Gastroesophageal sphincter (tissue), 4 donors: ENCODE measurements around the gene SEL1L. TPM values are rescaled to one million over a fixed set of nuclear protein-coding genes. Genes with fewer than 3 reads are reported as not detected.
"Not testable (repeated sequence)": the region's sequence is repeated elsewhere in the genome, so short reads cannot be mapped to it uniquely, and the experiment has no call there.

Source experiments
- ATAC-seq: fragments of 150-250 bp; one replicate; pipeline ENCODE4 v1.9.1; 2016; ENCODE audit warnings: mild to moderate bottlenecking, moderate library complexity
- H3K27ac ChIP-seq, 4 donors: fragments of 200-600 bp; sonication (generic) in 3 of 4; 1 replicate in 3 of 4; 2 replicates in 1 of 4; pipeline ENCODE4 v1.5.1; 2016 to 2019
- H3K27me3 ChIP-seq: fragments of 200-600 bp; sonication (generic); one replicate; pipeline ENCODE4 v1.5.1; 2019
- H3K36me3 ChIP-seq, 2 donors: fragments of 200-600 bp; sonication (generic); one replicate each; pipeline ENCODE4 v1.5.1; 2019; ENCODE audit warnings: control low read depth in 1 of 2
- H3K4me1 ChIP-seq, 3 donors: fragments of 200-600 bp; sonication (generic); 1 replicate in 2 of 3; 2 replicates in 1 of 3; pipeline ENCODE4 v1.5.1; 2016 to 2019; ENCODE audit warnings: control low read depth in 2 of 3
- H3K4me3 ChIP-seq, 2 donors: fragments of 200-600 bp; sonication (generic); one replicate each; pipeline ENCODE4 v1.5.1; 2019; ENCODE audit warnings: mild to moderate bottlenecking in 1 of 2, moderate library complexity in 1 of 2
- H3K9me3 ChIP-seq, 3 donors: fragments of 200-600 bp; sonication (generic); one replicate each; pipeline ENCODE4 v1.5.1; 2017 to 2019; ENCODE audit warnings: control low read depth in 2 of 3
- CTCF ChIP-seq, 4 experiments: fragments of 200-600 bp in 2 of 4; fragments of 450-650 bp in 2 of 4; sonication (generic) in 1 of 4; IDR thresholded peaks; one replicate each; pipeline ENCODE4 v1.5.1; 2017 to 2019; ENCODE audit warnings: antibody characterized with exemption in 4 of 4, mild to moderate bottlenecking in 2 of 4, moderate library complexity in 2 of 4
- EP300 ChIP-seq: sonication (generic); formaldehyde crosslinking; IDR thresholded peaks from one replicate; pipeline ENCODE4 v1.6.1; 2017; ENCODE audit warnings: antibody characterized with exemption, mild to moderate bottlenecking
- POLR2A ChIP-seq, 2 donors: fragments of 450-650 bp; IDR thresholded peaks; one replicate each; pipeline ENCODE4 v1.6.1; 2017; ENCODE audit warnings: antibody characterized with exemption in 2 of 2, mild to moderate bottlenecking in 2 of 2, moderate library complexity in 1 of 2
- POLR2AphosphoS5 ChIP-seq: sonication (generic); formaldehyde crosslinking; IDR thresholded peaks from one replicate; pipeline ENCODE4 v1.6.1; 2017; ENCODE audit warnings: antibody characterized with exemption
- WGBS, 2 donors: methylation state at CpG; one replicate each; pipeline ENCODE4 v1.1.5; 2018; ENCODE audit warnings: low coverage in 1 of 2; 5-methylcytosine and 5-hydroxymethylcytosine counted together
- total RNA-seq, 4 donors: library from RNA; depleted of rRNA; stranded (reverse); fragments of >200 nt; gene quantifications; one replicate each; pipeline ENCODE4 v1.1.0, GENCODE V29; 2016

The SEL1L gene
- total RNA-seq, 4 donors from 2014 or later, result 53.7 to 82.8 (median 71.6) TPM

- no peak for ATAC-seq
- H3K4me1 ChIP-seq, result peaks cover 0 to 21% (median 14%) of the 10 kb centered on the region in 3 donors
- H3K4me3 ChIP-seq, result no peak overlapping the region
- H3K27ac ChIP-seq, result no peak overlapping the region
- WGBS, 2 donors, result 48 to 52% methylated on average over 2 to 3 of the region's 4 CpGs
- no peaks in the 10 kb centered on the region for H3K9me3 ChIP-seq
- TF ChIP-seq CTCF (IDR thresholded peaks at IDR 0.05) (no peak), POLR2A (IDR thresholded peaks at IDR 0.05) (no peak), POLR2AphosphoS5 (no peak), EP300 (no peak)
- no peaks in the 10 kb centered on the region for H3K36me3 ChIP-seq
- peaks cover 91% of the 10 kb centered on the region for H3K27me3 ChIP-seq
These were observed 99.4 kb downstream of the SEL1L start for GRCh38 chr14:81434230-81434629.

DNA sequence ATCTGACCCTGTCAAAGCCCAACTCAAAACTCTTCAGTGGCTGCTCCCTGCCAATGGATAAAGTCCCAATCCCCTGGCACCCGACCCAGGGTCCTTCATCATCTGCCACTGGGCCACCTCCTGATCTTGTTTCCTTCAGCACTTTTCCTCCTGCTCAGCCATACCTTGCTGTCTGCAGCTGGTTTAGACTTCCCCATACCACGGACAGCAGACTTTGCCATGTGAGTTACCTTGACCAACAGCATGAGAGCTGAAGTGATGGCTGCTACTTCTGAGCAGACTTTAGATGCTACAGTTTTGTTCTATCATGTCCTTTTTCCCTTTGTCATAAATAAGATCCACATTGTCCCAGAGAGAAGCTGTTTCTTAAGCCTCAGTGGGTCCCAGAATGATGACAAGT, 100.3 kb downstream of the SEL1L start:
- no peaks in the 10 kb centered on the region for H3K36me3 ChIP-seq
- TF ChIP-seq POLR2AphosphoS5, result no peak
- no peak for TF ChIP-seq EP300
- TF ChIP-seq CTCF (IDR thresholded peaks at IDR 0.05), result no peak
- TF ChIP-seq POLR2A (IDR thresholded peaks at IDR 0.05), result no peak
- ATAC-seq, result no peak
- H3K4me3 ChIP-seq, result no peak overlapping the region
- WGBS, 2 donors, result 71 to 75% methylated on average over 1 of the region's 2 CpGs
- no peaks in the 10 kb centered on the region for H3K9me3 ChIP-seq
- peaks cover 90% of the 10 kb centered on the region for H3K27me3 ChIP-seq
- H3K4me1 ChIP-seq, result peaks cover 0 to 21% (median 14%) of the 10 kb centered on the region in 3 donors
- no peak overlapping the region for H3K27ac ChIP-seq

- H3K9me3 ChIP-seq, result no peaks in the 10 kb centered on the region
- no peak for ATAC-seq
- H3K4me1 ChIP-seq, result peaks cover 0 to 28% (median 14%) of the 10 kb centered on the region in 3 donors
- H3K36me3 ChIP-seq, result no peaks in the 10 kb centered on the region
- no peak for TF ChIP-seq POLR2A (IDR thresholded peaks at IDR 0.05)
- TF ChIP-seq POLR2AphosphoS5, result no peak
- no peak for TF ChIP-seq EP300
- no peak for TF ChIP-seq CTCF (IDR thresholded peaks at IDR 0.05)
- no peak overlapping the region for H3K4me3 ChIP-seq
- H3K27me3 ChIP-seq, result peaks cover 90% of the 10 kb centered on the region
- H3K27ac ChIP-seq, result no peak overlapping the region
- 56 to 72% methylated on average over 2 to 3 of the region's 3 CpGs for WGBS, 2 donors
These were observed 101.4 kb downstream of the SEL1L start for GRCh38 chr14:81432219-81432661.

- no peak for ATAC-seq
- no peak for TF ChIP-seq POLR2AphosphoS5
- no peak for TF ChIP-seq CTCF (IDR thresholded peaks at IDR 0.05)
- TF ChIP-seq EP300, result no peak
- no peak for TF ChIP-seq POLR2A (IDR thresholded peaks at IDR 0.05)
- H3K4me3 ChIP-seq, result no peak overlapping the region
- peaks cover 80% of the 10 kb centered on the region for H3K27me3 ChIP-seq
- 65 to 79% methylated on average over 5 of the region's 5 CpGs for WGBS, 2 donors
- H3K27ac ChIP-seq, result no peak overlapping the region
- H3K36me3 ChIP-seq, result no peaks in the 10 kb centered on the region
- H3K9me3 ChIP-seq, result no peaks in the 10 kb centered on the region
- H3K4me1 ChIP-seq, result peaks cover 0 to 13% (median 0%) of the 10 kb centered on the region in 3 donors
These were observed 103.4 kb downstream of the SEL1L start for GRCh38 chr14:81430235-81430634.

- H3K27ac ChIP-seq, ATAC-seq, H3K4me1 ChIP-seq, H3K4me3 ChIP-seq, H3K9me3 ChIP-seq, H3K36me3 ChIP-seq: not testable (repeated sequence)
- H3K27me3 ChIP-seq, result peaks cover 76% of the 10 kb centered on the region
- WGBS, 2 donors, result 87% methylated on average over 11 of the region's 11 CpGs; no CpG with 5 or more reads in 1 of the 2 donors
These were observed 103.9 kb downstream of the SEL1L start for GRCh38 chr14:81429749-81430148.
